ENCODE data around the gene LSM4. TPM values are rescaled to one million over a fixed set of nuclear protein-coding genes. Genes with fewer than 3 reads are reported as not detected.

LSM4 gene
- total and polyA plus RNA-seq, 2 of the 13 experiments (the other 11 are each of a cell fraction or from before 2014, with no cell fraction given), result 65.8 to 166 TPM

GRCh38 chr19:18322318-18322758 lies 538 bp downstream of the LSM4 start (continued):
- TF ChIP-seq ZBTB10 (CRISPR knock-in tag; IDR thresholded peaks at IDR 0.05; ENCODE audit: borderline replicate concordance), result no peak
- TF ChIP-seq ZNF562 (CRISPR knock-in tag; IDR thresholded peaks at IDR 0.05; ENCODE audit: borderline replicate concordance), result no peak
- TF ChIP-seq ESRRA (CRISPR knock-in tag; IDR thresholded peaks at IDR 0.05; ENCODE audit: low read depth), result no peak; the same call in 1 of the 2 replicates
- no peak for TF ChIP-seq ZNF615 (CRISPR knock-in tag; IDR thresholded peaks at IDR 0.05; ENCODE audit: borderline replicate concordance)
- no peak for TF ChIP-seq CAMTA2 (CRISPR knock-in tag; IDR thresholded peaks at IDR 0.05; ENCODE audit: borderline replicate concordance)
- no peak for TF ChIP-seq GMEB1 (CRISPR knock-in tag; IDR thresholded peaks at IDR 0.05; ENCODE audit: borderline replicate concordance)
- TF ChIP-seq NFYB (CRISPR knock-in tag; IDR thresholded peaks at IDR 0.05), result no peak
- TF ChIP-seq ZNF792 (CRISPR knock-in tag; IDR thresholded peaks at IDR 0.05), result no peak
- no peak for TF ChIP-seq ZNF292 (CRISPR knock-in tag; IDR thresholded peaks at IDR 0.05; ENCODE audit: borderline replicate concordance, low read depth)
- TF ChIP-seq ZNF354B (CRISPR knock-in tag; IDR thresholded peaks at IDR 0.05), result no peak
- peak; percentile 49; the same call in 1 of the 2 replicates for TF ChIP-seq HNF4G (IDR thresholded peaks at IDR 0.05; ENCODE audit: borderline replicate concordance, low read depth, low read length)
- TF ChIP-seq HNF4G (CRISPR knock-in tag; IDR thresholded peaks at IDR 0.05; ENCODE audit: borderline replicate concordance, low read depth), result no peak
- no peak for TF ChIP-seq ZBTB7B (CRISPR knock-in tag; IDR thresholded peaks at IDR 0.05)
- TF ChIP-seq ZBTB40 (IDR thresholded peaks at IDR 0.05), result no peak
- no peak for TF ChIP-seq ZBTB40 (CRISPR knock-in tag; IDR thresholded peaks at IDR 0.05)
- no peak for TF ChIP-seq TEAD2 (CRISPR knock-in tag; IDR thresholded peaks at IDR 0.05)
- TF ChIP-seq RBM22 (optimal IDR thresholded peaks at IDR 0.05; ENCODE audit: low read length), result no peak
- no peak for TF ChIP-seq SAFB2 (CRISPR knock-in tag; IDR thresholded peaks at IDR 0.05; ENCODE audit: borderline replicate concordance, low read depth)
